ENCODE results near the gene LRRC8D. TPM values are rescaled to one million over a fixed set of nuclear protein-coding genes. Genes with fewer than 3 reads are reported as not detected.
"Not testable (repeated sequence)": the region's sequence is repeated elsewhere in the genome, so short reads cannot be mapped to it uniquely, and the experiment has no call there.

LRRC8D gene
- polyA plus RNA-seq, 2 of the 4 experiments (the other 2 are of a cell fraction), result 41.8 to 76.7 TPM

GRCh38 chr1:89820422-89821321, at the start of gene LRRC8D (continued):
- TF ChIP-seq BCL3 (IDR thresholded peaks at IDR 0.05) (peak; percentile 52; the same call in 1 of the 3 replicates), TP53 (CRISPR knock-in tag; IDR thresholded peaks at IDR 0.05) (no peak), HOXB5 (CRISPR knock-in tag; IDR thresholded peaks at IDR 0.05) (no peak), JUNB (IDR thresholded peaks at IDR 0.05) (no peak), EHF (CRISPR knock-in tag; IDR thresholded peaks at IDR 0.05) (no peak), ZFP36 (IDR thresholded peaks at IDR 0.05; ENCODE audit: borderline replicate concordance, partially characterized antibody) (no peak), E2F6 (IDR thresholded peaks at IDR 0.05; ENCODE audit: borderline replicate concordance, low read depth) (peak; percentile 51; the same call in 1 of the 2 replicates), RNF2 (IDR thresholded peaks at IDR 0.05; ENCODE audit: borderline replicate concordance, low read depth) (no peak), POLR2AphosphoS2 (conservative IDR thresholded peaks at IDR 0.05; ENCODE audit: low read length) (no peak), ZC3H11A (IDR thresholded peaks at IDR 0.05) (no peak), RARB (CRISPR knock-in tag; IDR thresholded peaks at IDR 0.05) (no peak), ESRRA (IDR thresholded peaks at IDR 0.05; ENCODE audit: borderline replicate concordance, low read length) (no peak), SREBF2 (IDR thresholded peaks at IDR 0.05) (no peak), BHLHE40 (IDR thresholded peaks at IDR 0.05; ENCODE audit: low read depth, low read length) (no peak)

GRCh38 chr1:89771991-89772560, 48.8 kb upstream of the LRRC8D start:
- ATAC-seq, result no peak

GRCh38 chr1:89776104-89776503, 44.7 kb upstream of the LRRC8D start:
- DNase-seq (ENCODE audit: low read depth in 1 of 2, low spot score in 1 of 2); H3K9me3 ChIP-seq; ATAC-seq; FAIRE-seq; CTCF ChIA-PET; H3K4me1 ChIP-seq; H3K27ac ChIP-seq; H3K4me2 ChIP-seq; POLR2A ChIA-PET; H3K4me3 ChIP-seq: not testable (repeated sequence)
- 7% methylated on average over 1 of the region's 1 CpG for WGBS (ENCODE audit: missing lambda C conversion rate)

More at GRCh38 chr1:89771991-89772560, 48.8 kb upstream of the LRRC8D start:
- Histone ChIP-seq H3K4me1 (no peaks in the 10 kb centered on the region), H3K27ac (no peak overlapping the region), H3K4me3 (no peak overlapping the region), H3K4me2 (no peak overlapping the region), H3K9me3 (no peaks in the 10 kb centered on the region)
- ChIA-PET POLR2A (no interaction called here), CTCF (interaction anchor here (0.6 to 2.7 kb wide), 3 partner anchors 9 to 561 kb away, joined by 3 to 20 read pairs (median 3); no protein-coding TSS in a partner anchor)
- DNase-seq (ENCODE audit: low read depth in 1 of 2, low spot score in 1 of 2), result no peak
- FAIRE-seq, result no peak
- 71% methylated on average over 5 of the region's 5 CpGs for WGBS (ENCODE audit: missing lambda C conversion rate)
- TF ChIP-seq POLR2A (IDR thresholded peaks at IDR 0.05; ENCODE audit: low read length) (no peak), HOXB13 (CRISPR knock-in tag; IDR thresholded peaks at IDR 0.05; ENCODE audit: low read depth) (no peak), MAX (IDR thresholded peaks at IDR 0.05) (no peak), CBX2 (IDR thresholded peaks at IDR 0.05; ENCODE audit: borderline replicate concordance, low read depth) (no peak), FOSL2 (IDR thresholded peaks at IDR 0.05) (no peak), FOSL2 (CRISPR knock-in tag; IDR thresholded peaks at IDR 0.05) (no peak), NPAS2 (CRISPR knock-in tag; IDR thresholded peaks at IDR 0.05; ENCODE audit: borderline replicate concordance) (no peak), ZC3H11A (IDR thresholded peaks at IDR 0.05) (no peak), FOXS1 (CRISPR knock-in tag; IDR thresholded peaks at IDR 0.05) (no peak), HOXA7 (CRISPR knock-in tag; IDR thresholded peaks at IDR 0.05) (no peak), CHD2 (IDR thresholded peaks at IDR 0.05; ENCODE audit: low read length, partially characterized antibody) (no peak), HMGXB4 (CRISPR knock-in tag; IDR thresholded peaks at IDR 0.05; ENCODE audit: borderline replicate concordance) (no peak), ESRRA (IDR thresholded peaks at IDR 0.05; ENCODE audit: borderline replicate concordance, low read length) (no peak)

GRCh38 chr1:89777271-89777670, 43.6 kb upstream of the LRRC8D start:
- H3K4me2 ChIP-seq; FAIRE-seq; DNase-seq (ENCODE audit: low read depth in 1 of 2, low spot score in 1 of 2); H3K4me1 ChIP-seq; POLR2A ChIA-PET; ATAC-seq; H3K27ac ChIP-seq; H3K4me3 ChIP-seq; H3K9me3 ChIP-seq; CTCF ChIA-PET: not testable (repeated sequence)
- WGBS (ENCODE audit: missing lambda C conversion rate), result 4% methylated on average over 2 of the region's 2 CpGs
